Effector CD8-positive, alpha-beta T cell (primary cell): Measurements from ENCODE around the gene HTR1D.

Experiments
- DNase-seq: peaks from one replicate; lab custom pipeline; 2025; lab: John Stamatoyannopoulos, UW

The HTR1D gene

DNA sequence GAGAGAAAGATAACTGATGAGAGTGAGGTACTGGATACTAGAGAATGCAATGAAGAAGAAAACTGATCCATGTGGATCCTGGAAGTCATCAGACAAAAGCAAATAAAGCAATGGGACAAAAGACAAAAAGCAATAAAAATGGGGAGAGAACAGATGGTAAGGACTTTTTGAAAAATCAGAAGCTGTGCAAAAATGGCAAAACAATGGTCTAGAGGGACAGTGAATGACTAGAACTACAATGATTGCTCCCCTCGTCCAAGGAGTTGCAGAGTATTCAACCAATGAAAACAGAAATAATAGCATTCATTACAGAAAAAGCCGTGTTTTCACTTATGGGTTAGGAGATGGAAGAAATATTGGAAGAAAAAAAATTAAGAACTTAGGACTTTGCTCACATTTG, 67.2 kb downstream of the HTR1D start:
- no peak for DNase-seq

DNA sequence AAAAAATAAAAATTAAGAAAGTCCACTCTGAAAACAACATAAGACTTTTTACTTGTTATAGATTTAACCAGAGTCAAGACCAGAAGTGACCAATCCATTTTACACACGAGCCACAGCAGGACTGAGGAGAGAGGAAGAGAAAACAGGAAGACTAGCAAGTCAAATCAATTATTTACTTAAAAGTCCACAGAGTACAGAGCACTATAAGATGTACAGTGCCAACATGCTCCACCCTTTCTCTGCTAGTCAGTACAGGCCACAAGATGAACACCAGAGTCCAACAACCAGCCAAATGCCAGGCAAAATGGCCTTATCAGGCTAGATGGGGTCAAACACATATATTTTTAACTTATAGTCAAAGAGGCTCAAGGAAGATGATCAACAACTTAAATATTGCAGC, 68.2 kb downstream of the HTR1D start:
- no peak for DNase-seq

DNA sequence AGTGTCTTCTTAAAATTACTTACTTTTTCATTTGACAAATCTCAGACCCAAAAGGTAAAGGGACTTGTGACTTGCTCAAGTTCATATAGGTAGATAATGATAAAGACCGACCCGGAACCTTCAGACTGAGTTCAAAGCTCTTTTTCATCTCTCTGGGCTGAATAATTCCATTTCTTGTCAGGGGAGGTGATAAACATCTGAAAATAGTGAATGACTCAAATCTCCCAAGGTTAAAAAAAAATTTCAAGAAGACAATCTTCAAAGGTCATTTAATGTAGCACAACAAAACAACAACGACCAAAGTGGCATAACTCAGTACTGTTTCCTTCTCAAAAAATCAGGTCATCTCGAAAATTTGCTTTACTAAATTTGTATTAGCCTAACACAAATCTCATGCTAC, 69.2 kb downstream of the HTR1D start:
- DNase-seq: no peak
